ENCODE measurements around the gene PAX5. TPM values are rescaled to one million over a fixed set of nuclear protein-coding genes. Genes with fewer than 3 reads are reported as not detected.
A peak's percentile ranks its signal among the peaks of the same experiment; 100 is the strongest.

Gene PAX5
- total RNA-seq, 3 donors from 2014 or later = 0.59 TPM; not detected in 2

- intact Hi-C loops (cut with DNase I; ENCODE audit: low total_unique reads) = no loop called here
- H3K27me3 ChIP-seq = peaks cover 20 to 99% of the 10 kb centered on the region in 2 donors
- H3K4me1 ChIP-seq = peaks cover 10 to 22% of the 10 kb centered on the region in 2 donors
Measured at GRCh38 chr9:37032713-37033112, 1.4 kb downstream of the PAX5 start.

GRCh38 chr9:37031902-37032301, 2.2 kb downstream of the PAX5 start:
- Histone ChIP-seq H3K27ac (no peak overlapping the region), H3K4me1 (peaks cover 7 to 20% of the 10 kb centered on the region in 2 donors), H3K4me3 (no peak overlapping the region), H3K9me3 (peaks cover 0 to 4% of the 10 kb centered on the region in 2 donors), H3K27me3 (peaks cover 16 to 99% of the 10 kb centered on the region in 2 donors), H3K36me3 (no peaks in the 10 kb centered on the region)
- TF ChIP-seq, protein P1, sequence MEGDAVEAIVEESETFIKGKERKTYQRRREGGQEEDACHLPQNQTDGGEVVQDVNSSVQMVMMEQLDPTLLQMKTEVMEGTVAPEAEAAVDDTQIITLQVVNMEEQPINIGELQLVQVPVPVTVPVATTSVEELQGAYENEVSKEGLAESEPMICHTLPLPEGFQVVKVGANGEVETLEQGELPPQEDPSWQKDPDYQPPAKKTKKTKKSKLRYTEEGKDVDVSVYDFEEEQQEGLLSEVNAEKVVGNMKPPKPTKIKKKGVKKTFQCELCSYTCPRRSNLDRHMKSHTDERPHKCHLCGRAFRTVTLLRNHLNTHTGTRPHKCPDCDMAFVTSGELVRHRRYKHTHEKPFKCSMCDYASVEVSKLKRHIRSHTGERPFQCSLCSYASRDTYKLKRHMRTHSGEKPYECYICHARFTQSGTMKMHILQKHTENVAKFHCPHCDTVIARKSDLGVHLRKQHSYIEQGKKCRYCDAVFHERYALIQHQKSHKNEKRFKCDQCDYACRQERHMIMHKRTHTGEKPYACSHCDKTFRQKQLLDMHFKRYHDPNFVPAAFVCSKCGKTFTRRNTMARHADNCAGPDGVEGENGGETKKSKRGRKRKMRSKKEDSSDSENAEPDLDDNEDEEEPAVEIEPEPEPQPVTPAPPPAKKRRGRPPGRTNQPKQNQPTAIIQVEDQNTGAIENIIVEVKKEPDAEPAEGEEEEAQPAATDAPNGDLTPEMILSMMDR (IDR thresholded peaks at IDR 0.05) = no peak
- TF ChIP-seq POLR2A (IDR thresholded peaks at IDR 0.05) = no peak
- no peak for TF ChIP-seq POLR2AphosphoS5 (IDR thresholded peaks at IDR 0.05)
- no peak for DNase-seq (ENCODE audit: low spot score in 2 of 2)
- intact Hi-C loops (cut with DNase I; ENCODE audit: low total_unique reads) = no loop called here

More at GRCh38 chr9:37032713-37033112, 1.4 kb downstream of the PAX5 start:
- Histone ChIP-seq H3K4me3 (no peak overlapping the region), H3K9me3 (peaks cover 0 to 4% of the 10 kb centered on the region in 2 donors), H3K27ac (no peak overlapping the region), H3K36me3 (no peaks in the 10 kb centered on the region)
- TF ChIP-seq POLR2A (IDR thresholded peaks at IDR 0.05) (no peak), POLR2AphosphoS5 (IDR thresholded peaks at IDR 0.05) (no peak)
- TF ChIP-seq, protein P1 (IDR thresholded peaks at IDR 0.05) = no peak
- no peak for DNase-seq (ENCODE audit: low spot score in 2 of 2)

DNA sequence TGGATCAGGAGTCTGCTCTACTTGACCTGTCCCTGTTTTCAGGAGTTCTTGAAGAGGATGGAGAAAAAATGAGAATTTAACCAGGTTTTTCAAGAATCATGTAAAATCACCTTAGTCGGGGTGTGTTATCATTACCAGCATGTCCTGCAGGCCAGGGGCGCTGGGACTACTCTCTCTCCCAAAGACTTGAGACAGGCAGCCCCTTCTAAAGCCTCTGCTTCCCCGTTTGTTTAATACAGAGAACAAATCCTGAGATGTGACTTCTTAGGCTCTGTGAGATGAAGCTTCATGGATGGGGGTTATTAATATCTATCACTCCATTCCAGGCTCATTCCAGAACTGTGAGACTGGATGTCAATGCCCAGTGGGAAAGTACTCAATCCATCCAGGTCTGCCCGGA, 3.0 kb downstream of the PAX5 start:
- intact Hi-C loops (cut with DNase I; ENCODE audit: low total_unique reads) = no loop called here
- TF ChIP-seq POLR2AphosphoS5 (IDR thresholded peaks at IDR 0.05) = no peak
- no peak for TF ChIP-seq POLR2A (IDR thresholded peaks at IDR 0.05)
- TF ChIP-seq, protein P1 (IDR thresholded peaks at IDR 0.05) = no peak
- H3K27me3 ChIP-seq = peaks cover 22 to 99% of the 10 kb centered on the region in 2 donors

GRCh38 chr9:37030611-37030939, 3.5 kb downstream of the PAX5 start:
- TF ChIP-seq, protein P1 (IDR thresholded peaks at IDR 0.05) = no peak
- no peak for TF ChIP-seq POLR2AphosphoS5 (IDR thresholded peaks at IDR 0.05)
- no peak for TF ChIP-seq POLR2A (IDR thresholded peaks at IDR 0.05)
- no peaks in the 10 kb centered on the region for H3K36me3 ChIP-seq
- peaks cover 6 to 27% of the 10 kb centered on the region in 2 donors for H3K4me1 ChIP-seq
- no peak overlapping the region for H3K27ac ChIP-seq
- peak overlapping the region in 1 of 3 donors; percentile 41 for H3K4me3 ChIP-seq
- H3K9me3 ChIP-seq = peaks cover 0 to 4% of the 10 kb centered on the region in 2 donors
- intact Hi-C loops (cut with DNase I; ENCODE audit: low total_unique reads) = no loop called here
- H3K27me3 ChIP-seq = peaks cover 24 to 99% of the 10 kb centered on the region in 2 donors
- no peak for DNase-seq (ENCODE audit: low spot score in 2 of 2)

More for the DNA sequence above, 3.0 kb downstream of the PAX5 start:
- no peak overlapping the region for H3K4me3 ChIP-seq
- H3K4me1 ChIP-seq = peaks cover 1 to 27% of the 10 kb centered on the region in 2 donors
- no peaks in the 10 kb centered on the region for H3K36me3 ChIP-seq
- no peak for DNase-seq (ENCODE audit: low spot score in 2 of 2)
- H3K9me3 ChIP-seq = peaks cover 0 to 4% of the 10 kb centered on the region in 2 donors
- H3K27ac ChIP-seq = no peak overlapping the region

- H3K4me3 ChIP-seq = peak overlapping the region in 1 of 3 donors; percentile 41
- H3K4me1 ChIP-seq = peaks cover 10 to 27% of the 10 kb centered on the region in 2 donors
- H3K9me3 ChIP-seq = no peaks in the 10 kb centered on the region
- H3K27ac ChIP-seq = no peak overlapping the region
- H3K27me3 ChIP-seq = peaks cover 20 to 99% of the 10 kb centered on the region in 2 donors
- intact Hi-C loops (cut with DNase I; ENCODE audit: low total_unique reads) = no loop called here
- TF ChIP-seq, protein P1 (IDR thresholded peaks at IDR 0.05) = no peak
- TF ChIP-seq POLR2A (IDR thresholded peaks at IDR 0.05) (no peak), POLR2AphosphoS5 (IDR thresholded peaks at IDR 0.05) (no peak)
- H3K36me3 ChIP-seq = no peaks in the 10 kb centered on the region
- DNase-seq (ENCODE audit: low spot score in 2 of 2) = no peak
Measured at GRCh38 chr9:37029776-37030610, 4.1 kb downstream of the PAX5 start.

Measured in breast epithelium (tissue), 4 donors.